Pancreas (tissue), 10 donors: Measurements from ENCODE around the gene EPHX1. TPM values are rescaled to one million over a fixed set of nuclear protein-coding genes. Genes with fewer than 3 reads are reported as not detected.
"Not testable (repeated sequence)": the region's sequence is repeated elsewhere in the genome, so short reads cannot be mapped to it uniquely, and the experiment has no call there.

Experiments
- ATAC-seq, 4 donors: fragments of 200-7000 bp; cut with Tn5 transposase; one replicate each; pipeline versions ENCODE4 v1.8.0 to v1.9.1; 2020; ENCODE audit warnings: mild to moderate bottlenecking in 4 of 4, moderate library complexity in 4 of 4
- DNase-seq, 6 donors: peaks; one replicate each; pipeline ENCODE4 v3.0.0-alpha.2; 2020
- FAIRE-seq: peaks from 2 replicates; lab custom pipeline; 2012; peaks lifted over from hg19 to GRCh38; lab: Jason Lieb, UNC
- H3K27ac ChIP-seq, 4 donors: fragments of 200-600 bp; sonication (generic); 1 replicate in 3 of 4; 2 replicates in 1 of 4; pipeline versions ENCODE4 v1.5.0 to v1.8.0; 2020
- H3K27me3 ChIP-seq, 4 donors: fragments of 200-600 bp; one replicate each; pipeline ENCODE4 v1.8.0; 2021
- H3K36me3 ChIP-seq, 3 donors: fragments of 200-600 bp; sonication (generic) in 1 of 3; one replicate each; pipeline versions ENCODE4 v1.5.0 to v1.8.0; 2020 to 2021
- H3K4me1 ChIP-seq, 3 donors: fragments of 200-600 bp; one replicate each; pipeline ENCODE4 v1.8.0; 2021
- H3K4me3 ChIP-seq, 4 donors: fragments of 200-600 bp; sonication (generic) in 2 of 4; one replicate each; pipeline versions ENCODE4 v1.5.0 to v1.8.0; 2020 to 2021
- H3K9me3 ChIP-seq, 4 donors: fragments of 200-600 bp; one replicate each; pipeline ENCODE4 v1.8.0; 2021
- WGBS, 2 donors: extraction: QIAGEN DNeasy Blood & Tissue Kit; methylation state at CpG; one replicate each; pipeline ENCODE4 v1.1.7; 2013; 5-methylcytosine and 5-hydroxymethylcytosine counted together
- intact Hi-C, 3 donors: fragments of 100-400 bp; cut with DNase I; formaldehyde crosslinking; loops; one replicate each; pipeline versions ENCODE4 v1.11.1 to v1.14.2; 2022
- polyA plus RNA-seq, 2 donors: library from polyadenylated mRNA; stranded (reverse); fragments of 200-250 nt; gene quantifications; one replicate each; pipeline ENCODE4 v1.2.3, GENCODE V29; 2013
- total RNA-seq, 6 donors: library from RNA; stranded (reverse); fragmentation: NEBNext Ultra II Directional in 4 of 6; extraction: Animal tissue kit (Norgen Biotek cat#: 25700) in 4 of 6; gene quantifications; one replicate each; pipeline versions ENCODE4 v1.2.1 to v1.2.4, GENCODE V29; 2021 to 2023
- TF ChIP-seq, protein P1 (sequence below), 4 donors: fragments of 200-600 bp; sonication (generic) in 3 of 4; IDR thresholded peaks; one replicate each; pipeline versions ENCODE4 v1.5.0 to v1.8.0; 2021; ENCODE audit warnings: antibody characterized with exemption in 4 of 4
- donor health status: healthy with polysubstance abuse.
- donor health status: DM: no; HTN: no; CAD: no; lungs with moderate emphysema.
- donor health status: DM: no; HTN: no; CAD: no.
- donor health status: control.
- donor health status: control.
- donor health status: Bipolar disorder and iron deficiency.
- donor health status: DM: yes; HTN: yes; CAD: no.
- donor health status: DM: no; HTN: no; CAD: no.
- donor health status: DM: no; HTN: no; CAD: no.
- donor health status: DM: yes; HTN: yes; CAD: no.

EPHX1 gene
- total and polyA plus RNA-seq, 8 donors: 26.1 to 168 (median 124) TPM

DNA sequence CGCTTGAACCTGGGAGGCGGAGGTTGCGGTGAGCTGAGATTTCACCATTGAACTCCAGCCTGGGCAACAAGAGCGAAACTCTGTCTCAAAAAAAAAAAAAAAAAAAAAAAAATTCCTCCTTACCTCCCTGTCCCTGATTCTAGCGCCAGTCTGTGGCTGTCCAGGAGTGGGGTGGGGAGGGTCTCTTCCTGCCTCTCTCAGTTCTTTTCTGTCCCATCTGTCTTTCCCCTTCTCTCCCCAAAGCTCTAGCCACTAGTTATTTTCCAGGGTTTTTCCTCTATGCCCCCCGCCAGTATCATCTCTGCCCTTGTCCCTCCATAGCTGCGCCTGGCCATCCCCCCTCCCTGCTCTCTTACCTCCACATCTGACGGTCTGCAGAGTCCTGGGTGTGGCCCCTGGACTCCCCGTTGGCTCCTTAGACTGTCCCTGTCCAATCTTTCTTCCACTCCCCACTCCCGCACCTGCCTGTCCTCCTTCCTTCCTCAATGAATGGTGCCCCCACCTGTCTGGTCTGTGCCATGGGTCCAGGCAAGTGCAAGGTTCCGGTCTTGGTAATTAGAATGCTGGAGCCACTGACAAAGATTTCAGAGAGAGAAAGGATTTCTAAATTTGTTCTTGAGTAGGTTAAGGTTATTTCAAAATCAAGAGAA lies 73.8 kb downstream of the EPHX1 start:
- TF ChIP-seq, protein P1, sequence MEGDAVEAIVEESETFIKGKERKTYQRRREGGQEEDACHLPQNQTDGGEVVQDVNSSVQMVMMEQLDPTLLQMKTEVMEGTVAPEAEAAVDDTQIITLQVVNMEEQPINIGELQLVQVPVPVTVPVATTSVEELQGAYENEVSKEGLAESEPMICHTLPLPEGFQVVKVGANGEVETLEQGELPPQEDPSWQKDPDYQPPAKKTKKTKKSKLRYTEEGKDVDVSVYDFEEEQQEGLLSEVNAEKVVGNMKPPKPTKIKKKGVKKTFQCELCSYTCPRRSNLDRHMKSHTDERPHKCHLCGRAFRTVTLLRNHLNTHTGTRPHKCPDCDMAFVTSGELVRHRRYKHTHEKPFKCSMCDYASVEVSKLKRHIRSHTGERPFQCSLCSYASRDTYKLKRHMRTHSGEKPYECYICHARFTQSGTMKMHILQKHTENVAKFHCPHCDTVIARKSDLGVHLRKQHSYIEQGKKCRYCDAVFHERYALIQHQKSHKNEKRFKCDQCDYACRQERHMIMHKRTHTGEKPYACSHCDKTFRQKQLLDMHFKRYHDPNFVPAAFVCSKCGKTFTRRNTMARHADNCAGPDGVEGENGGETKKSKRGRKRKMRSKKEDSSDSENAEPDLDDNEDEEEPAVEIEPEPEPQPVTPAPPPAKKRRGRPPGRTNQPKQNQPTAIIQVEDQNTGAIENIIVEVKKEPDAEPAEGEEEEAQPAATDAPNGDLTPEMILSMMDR (IDR thresholded peaks at IDR 0.05): no peak
- DNase-seq: peak in 2 of 6 donors; percentile 20 to 38
- H3K4me1 ChIP-seq: peaks cover 12 to 28% (median 15%) of the 10 kb centered on the region in 3 donors
- no peaks in the 10 kb centered on the region for H3K27me3 ChIP-seq
- H3K4me3 ChIP-seq: peak overlapping the region in 1 of 4 donors; percentile 67
- FAIRE-seq: no peak
- H3K9me3 ChIP-seq: no peaks in the 10 kb centered on the region
- 75% methylated on average over 10 of the region's 11 CpGs for WGBS, 2 donors
- no peak for ATAC-seq
- no peaks in the 10 kb centered on the region for H3K36me3 ChIP-seq
- intact Hi-C loops: no loop called here
- peak overlapping the region; percentile 8 to 94 (median 91) for H3K27ac ChIP-seq

- intact Hi-C loops: no loop called here
- FAIRE-seq (no peak), ATAC-seq (no peak), DNase-seq (no peak)
- Histone ChIP-seq H3K36me3 (no peaks in the 10 kb centered on the region), H3K27me3 (no peaks in the 10 kb centered on the region), H3K4me1 (peaks cover 12 to 25% (median 12%) of the 10 kb centered on the region in 3 donors), H3K9me3 (no peaks in the 10 kb centered on the region), H3K4me3 (no peak overlapping the region), H3K27ac (no peak overlapping the region)
- TF ChIP-seq, protein P1 (IDR thresholded peaks at IDR 0.05): no peak
- 90 to 95% methylated on average over 6 of the region's 6 CpGs for WGBS, 2 donors
These were observed 75.4 kb downstream of the EPHX1 start for GRCh38 chr1:225885336-225885735.

GRCh38 chr1:225886159-225887029 lies 76.5 kb downstream of the EPHX1 start:
- Histone ChIP-seq H3K4me1 (peaks cover 19 to 30% (median 22%) of the 10 kb centered on the region in 3 donors), H3K27me3 (no peaks in the 10 kb centered on the region), H3K4me3 (peak overlapping the region in 2 of 4 donors; percentile 26 to 41), H3K36me3 (no peaks in the 10 kb centered on the region), H3K27ac (peak overlapping the region in 1 of 4 donors; percentile 88), H3K9me3 (no peaks in the 10 kb centered on the region)
- intact Hi-C loops: no loop called here
- FAIRE-seq: no peak
- WGBS, 2 donors: 90% methylated on average over 19 of the region's 19 CpGs
- TF ChIP-seq, protein P1 (IDR thresholded peaks at IDR 0.05): no peak
- DNase-seq: peak in 1 of 6 donors; percentile 11
- ATAC-seq: no peak

GRCh38 chr1:225887030-225887314 lies 77.0 kb downstream of the EPHX1 start:
- Histone ChIP-seq H3K36me3 (no peaks in the 10 kb centered on the region), H3K4me3 (peak overlapping the region in 2 of 4 donors; percentile 26 to 41), H3K4me1 (peaks cover 25 to 35% (median 28%) of the 10 kb centered on the region in 3 donors), H3K27me3 (no peaks in the 10 kb centered on the region), H3K27ac (peak overlapping the region in 1 of 4 donors; percentile 88), H3K9me3 (no peaks in the 10 kb centered on the region)
- ATAC-seq (no peak), DNase-seq (no peak), FAIRE-seq (no peak)
- WGBS, 2 donors: 87 to 91% methylated on average over 7 of the region's 7 CpGs
- TF ChIP-seq, protein P1 (IDR thresholded peaks at IDR 0.05): no peak
- intact Hi-C loops: no loop called here

DNA sequence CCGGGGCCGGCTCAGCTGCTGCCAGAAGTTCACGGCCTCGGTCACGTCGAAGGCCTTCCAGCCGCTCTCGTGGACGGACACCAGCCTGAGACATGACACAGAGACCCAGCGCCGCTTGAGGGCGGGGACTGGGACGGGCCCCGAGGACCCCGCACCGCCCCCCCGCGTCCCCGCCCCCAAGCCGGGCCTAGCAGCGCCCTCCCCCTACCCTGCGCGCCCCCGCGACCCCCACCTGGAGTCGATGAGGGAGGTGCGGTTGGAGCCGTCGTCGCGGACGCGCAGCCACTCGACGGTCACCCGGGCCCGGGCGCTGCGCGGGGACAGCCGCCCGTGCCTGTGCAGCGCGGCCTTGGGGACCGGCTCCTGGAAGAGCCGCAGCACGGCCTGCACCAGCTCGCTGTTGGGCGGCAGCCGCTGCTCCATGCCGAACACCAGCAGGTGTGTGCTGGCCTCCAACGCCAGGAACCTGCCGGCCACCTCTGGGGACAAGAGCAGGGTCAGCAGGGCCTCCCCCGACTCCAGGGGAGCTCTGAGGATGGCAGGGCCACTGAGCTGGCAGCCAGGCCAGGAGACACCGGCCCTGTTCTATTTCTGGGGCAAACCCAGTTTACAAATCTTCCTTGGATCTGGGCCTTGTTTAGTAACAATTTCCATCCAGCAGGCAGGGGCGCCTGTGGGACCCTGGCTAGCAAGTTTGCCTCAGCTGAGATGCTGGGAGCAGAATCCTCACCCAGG lies 77.8 kb downstream of the EPHX1 start:
- H3K27me3 ChIP-seq: not testable (repeated sequence)

More for the DNA sequence above, 77.8 kb downstream of the EPHX1 start:
- H3K36me3 ChIP-seq, FAIRE-seq, intact Hi-C loops, H3K9me3 ChIP-seq: not testable (repeated sequence)
- Histone ChIP-seq H3K4me3 (peak overlapping the region; percentile 1 to 41 (median 14)), H3K27ac (peak overlapping the region in 3 of 4 donors; percentile 46 to 94 (median 88)), H3K4me1 (peaks cover 28 to 37% (median 32%) of the 10 kb centered on the region in 3 donors)
- ATAC-seq (peak in 2 of 4 donors; percentile 33 to 45), DNase-seq (peak in 2 of 6 donors; percentile 24 to 56)
- 15 to 40% methylated on average over 37 to 46 of the region's 56 CpGs for WGBS, 2 donors
